NCI-H2107 treated with DMSO at 0.1 percent for 48 hours (cell line): Measurements from ENCODE around the gene PTPRN.
"Not testable (repeated sequence)": the region's sequence is repeated elsewhere in the genome, so short reads cannot be mapped to it uniquely, and the experiment has no call there.

ENCODE experiments used
- DNase-seq: peaks from one replicate; lab custom pipeline; 2025; ENCODE audit not compliant: unreplicated experiment; lab: John Stamatoyannopoulos, UW

The PTPRN gene

DNA sequence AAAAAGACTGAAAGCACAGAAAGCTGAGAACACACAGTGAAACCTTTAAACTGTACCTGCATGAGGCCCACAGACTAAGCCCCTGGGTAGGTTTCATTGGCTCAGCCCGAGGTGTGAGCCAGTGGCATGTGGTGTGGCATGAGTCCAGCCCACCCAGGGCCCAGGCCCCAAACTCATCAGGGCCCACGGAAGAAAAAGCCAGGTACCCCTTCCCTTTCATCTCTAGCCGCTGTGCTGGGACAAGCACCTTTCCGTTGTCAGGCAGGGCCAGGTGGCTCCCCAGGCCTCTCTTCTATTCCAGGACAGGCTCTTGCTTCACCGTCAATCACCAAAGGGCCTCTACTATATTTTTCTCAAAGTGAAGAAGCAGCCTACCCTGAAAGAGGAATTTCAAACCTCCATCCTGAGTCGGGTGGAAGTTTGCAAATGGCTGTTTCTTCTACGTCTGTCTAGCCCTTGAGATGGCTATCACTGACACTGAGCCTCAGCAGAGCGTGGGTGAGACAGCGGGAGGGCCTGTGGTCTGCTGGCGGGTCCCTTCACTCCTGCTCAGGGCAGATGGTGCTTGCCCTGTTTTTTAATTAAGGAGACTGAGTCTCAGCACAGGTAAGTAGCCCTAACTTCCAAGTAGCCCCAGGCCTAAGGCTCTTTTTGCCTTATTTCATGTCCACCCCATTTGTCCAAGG lies 21.5 kb downstream of the PTPRN start:
- no peak for DNase-seq

DNA sequence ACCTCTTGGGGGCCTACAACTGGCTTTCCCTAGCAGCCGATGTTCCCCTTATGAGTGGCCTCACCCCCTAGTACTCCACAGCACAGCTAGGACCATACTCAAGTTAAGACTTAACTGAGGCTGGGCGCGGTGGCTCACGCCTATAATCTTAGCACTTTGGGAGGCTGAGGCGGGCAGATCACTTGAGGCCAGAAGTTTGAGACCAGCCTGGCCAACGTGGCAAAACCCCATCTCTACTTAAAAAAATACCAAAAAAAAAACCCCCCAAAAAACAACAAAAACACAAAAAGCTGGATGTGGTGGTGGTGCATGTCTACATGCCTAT lies 22.1 kb downstream of the PTPRN start:
- not testable (repeated sequence) for DNase-seq

DNA sequence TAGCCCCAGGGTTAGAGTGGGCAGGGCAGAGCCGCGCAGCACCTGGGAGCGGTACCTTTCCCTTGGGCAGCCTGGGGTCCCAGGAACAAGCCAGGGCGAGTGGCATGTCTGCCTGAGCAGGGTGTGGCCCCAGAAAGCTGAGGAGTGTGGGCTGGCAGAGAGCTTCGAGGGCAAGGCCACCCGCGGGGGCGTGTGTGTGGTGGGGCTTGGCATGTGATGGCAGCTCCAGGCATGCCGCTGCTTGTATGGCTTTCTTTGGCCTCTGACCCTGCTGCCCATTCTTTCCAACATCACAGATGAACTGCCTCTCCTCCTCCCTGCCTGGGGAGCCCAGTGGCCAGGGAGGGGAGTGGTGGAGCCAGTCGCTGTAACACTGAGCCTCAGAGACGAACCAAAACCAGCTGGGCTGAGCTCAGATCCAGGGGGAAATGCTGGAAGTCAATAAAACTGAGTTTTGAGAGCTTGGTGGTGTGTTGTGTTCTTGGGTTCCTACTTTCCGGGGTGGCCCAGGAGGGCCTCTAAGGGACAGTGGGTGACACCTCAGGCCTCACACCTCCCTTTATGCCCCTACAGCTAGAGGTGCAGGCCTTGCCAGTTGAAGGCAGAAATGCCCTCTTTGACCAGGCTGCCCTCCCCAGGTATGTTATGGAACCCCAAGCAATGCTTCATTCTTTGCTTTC lies 22.6 kb downstream of the PTPRN start:
- no peak for DNase-seq

DNA sequence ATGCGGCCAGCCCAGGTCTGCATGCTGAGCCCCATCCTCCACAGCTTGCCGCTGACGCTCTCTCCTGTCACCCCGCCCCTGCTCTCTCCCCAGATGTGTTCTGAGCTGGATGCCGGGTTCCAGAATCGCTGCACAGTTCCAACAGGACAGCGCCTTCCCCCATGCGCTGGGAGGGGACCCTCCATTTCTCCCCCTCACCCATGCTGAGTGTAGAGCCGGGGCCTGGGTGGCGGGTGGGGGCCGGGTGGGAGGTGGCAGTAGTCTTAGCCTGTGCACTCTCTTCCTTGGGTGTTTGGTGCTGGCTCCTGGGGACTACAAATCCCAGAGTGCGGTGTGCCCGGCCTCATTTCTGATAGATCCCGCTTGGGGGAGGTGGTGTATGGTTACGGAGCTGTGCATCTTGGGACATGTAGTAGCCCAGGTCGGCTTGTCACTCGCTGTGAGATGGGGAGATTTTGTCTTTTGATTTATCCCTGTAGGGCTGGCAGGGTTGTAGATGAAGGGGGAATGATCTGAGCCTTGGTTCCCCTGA lies 23.2 kb downstream of the PTPRN start:
- no peak for DNase-seq

DNA sequence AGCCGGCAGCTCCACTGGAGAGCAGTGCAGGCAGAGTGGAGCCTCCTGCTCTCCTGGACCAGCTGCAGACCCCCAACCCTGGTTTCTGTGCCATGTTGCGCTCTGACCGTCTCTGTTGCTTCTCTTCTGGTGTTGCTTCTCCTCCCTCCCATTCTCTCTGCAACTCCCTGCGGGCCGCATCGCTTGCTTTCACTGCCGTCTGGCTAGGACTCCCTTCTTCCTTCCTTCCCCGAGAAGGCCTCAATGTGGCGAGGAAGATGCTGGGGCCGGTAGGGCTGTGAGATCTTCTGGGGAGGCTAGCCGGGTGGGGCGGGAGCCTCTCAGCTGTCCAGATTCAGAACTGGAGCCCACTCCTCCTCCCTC lies 23.8 kb downstream of the PTPRN start:
- DNase-seq = no peak

DNA sequence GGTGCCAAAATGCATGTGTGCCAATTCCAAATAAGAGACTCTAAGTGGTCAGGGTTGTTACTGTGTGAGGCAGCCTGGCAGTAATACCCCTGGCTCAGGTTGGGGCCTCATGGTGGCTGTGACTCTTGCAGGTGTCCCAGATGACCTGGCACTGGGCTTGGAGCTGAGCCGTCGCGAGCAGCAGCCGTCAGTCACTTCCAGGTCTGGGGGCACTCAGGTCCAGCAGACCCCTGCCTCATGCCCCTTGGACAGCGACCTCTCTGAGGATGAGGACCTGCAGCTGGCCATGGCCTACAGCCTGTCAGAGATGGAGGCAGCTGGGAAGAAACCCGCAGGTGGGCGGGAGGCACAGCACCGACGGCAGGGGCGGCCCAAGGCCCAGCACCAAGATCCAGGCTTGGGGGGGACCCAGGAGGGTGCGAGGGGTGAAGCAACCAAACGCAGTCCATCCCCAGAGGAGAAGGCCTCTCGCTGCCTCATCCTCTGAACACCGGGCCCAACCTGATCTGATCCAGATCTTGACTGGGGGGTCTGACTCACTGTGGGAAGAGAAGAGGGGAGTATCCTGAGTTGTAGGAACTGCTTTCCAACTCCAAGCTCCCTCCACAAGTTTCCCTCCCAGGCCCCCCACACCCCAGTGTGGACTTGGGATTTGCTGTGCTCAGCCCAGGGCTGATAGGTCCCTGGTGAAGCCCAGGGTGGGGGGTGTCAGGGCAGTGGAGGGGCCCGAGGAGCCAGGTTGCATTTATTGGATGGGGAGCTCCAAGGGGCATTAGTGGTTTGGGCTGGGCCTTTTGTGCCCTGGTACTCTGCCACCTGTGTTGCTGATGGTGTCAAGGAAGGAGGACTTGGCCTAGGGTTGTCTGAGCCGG lies 24.5 kb downstream of the PTPRN start:
- DNase-seq = no peak

DNA sequence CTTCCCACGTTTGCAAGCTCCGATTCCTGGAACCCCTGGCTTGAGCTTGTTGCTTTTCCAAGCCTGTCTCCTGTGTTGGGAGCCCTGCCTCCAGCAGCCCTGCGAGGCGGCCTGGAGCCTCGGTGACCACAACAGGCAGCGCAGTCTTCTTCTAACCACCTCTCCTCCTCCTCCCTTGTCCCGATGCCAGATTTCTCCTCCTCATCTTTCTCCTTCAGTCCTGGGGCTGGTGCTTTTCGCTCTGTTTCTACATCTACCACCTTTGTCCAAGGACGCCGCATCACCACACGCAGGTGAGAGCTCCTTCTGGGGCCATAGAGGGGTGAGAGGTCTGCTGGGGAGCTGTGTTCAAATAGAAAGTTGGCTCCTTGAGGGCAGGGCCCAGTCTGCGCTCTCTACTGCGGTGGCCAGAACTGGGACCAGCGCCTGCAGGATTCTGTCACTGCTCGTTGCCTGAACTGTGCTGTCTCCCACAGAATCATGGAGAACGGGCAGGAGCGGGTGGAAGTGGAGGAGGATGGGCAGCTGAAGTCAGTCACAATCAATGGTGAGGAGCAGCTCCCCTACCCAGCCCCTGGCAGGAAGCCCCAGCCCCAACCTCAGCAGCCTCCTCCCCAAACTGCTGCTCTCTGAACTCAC lies 26.1 kb downstream of the PTPRN start:
- no peak for DNase-seq

DNA sequence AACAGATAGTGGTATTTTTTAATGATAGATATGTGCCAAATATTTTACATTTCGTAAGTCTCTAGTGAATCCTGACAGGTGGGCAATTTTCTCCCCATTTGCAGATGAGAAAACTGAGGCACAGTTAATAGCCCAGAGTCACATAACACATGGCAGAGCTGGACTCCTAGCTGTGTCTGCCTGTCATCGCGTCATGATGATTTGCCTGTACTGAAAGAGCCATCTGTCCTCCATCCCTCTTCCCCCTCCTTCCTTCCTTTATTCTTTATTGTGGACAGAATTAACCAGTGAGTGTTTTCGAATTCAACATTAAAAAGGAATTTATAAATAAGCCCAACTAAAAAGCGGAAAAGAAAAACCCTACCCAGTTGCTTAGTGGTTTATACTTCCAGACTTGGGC lies 26.8 kb downstream of the PTPRN start:
- no peak for DNase-seq

DNA sequence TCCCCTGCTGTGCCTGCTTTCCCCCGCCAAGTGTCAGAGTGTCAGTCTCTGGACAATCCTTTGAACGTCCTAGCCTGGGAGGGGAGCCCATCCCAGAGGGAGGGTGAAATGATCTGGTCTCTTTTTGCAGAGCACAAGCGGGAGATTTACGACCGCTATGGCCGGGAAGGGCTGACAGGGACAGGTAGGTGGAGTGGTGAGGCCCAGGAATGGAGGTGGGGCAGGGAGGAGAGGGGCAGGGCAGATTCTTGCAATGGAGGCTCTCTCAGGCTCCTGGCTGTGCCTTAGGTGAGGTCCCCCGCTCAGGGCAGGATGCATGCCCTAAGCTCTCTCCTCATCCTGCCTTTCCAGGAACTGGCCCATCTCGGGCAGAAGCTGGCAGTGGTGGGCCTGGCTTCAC lies 27.6 kb downstream of the PTPRN start:
- no peak for DNase-seq

DNA sequence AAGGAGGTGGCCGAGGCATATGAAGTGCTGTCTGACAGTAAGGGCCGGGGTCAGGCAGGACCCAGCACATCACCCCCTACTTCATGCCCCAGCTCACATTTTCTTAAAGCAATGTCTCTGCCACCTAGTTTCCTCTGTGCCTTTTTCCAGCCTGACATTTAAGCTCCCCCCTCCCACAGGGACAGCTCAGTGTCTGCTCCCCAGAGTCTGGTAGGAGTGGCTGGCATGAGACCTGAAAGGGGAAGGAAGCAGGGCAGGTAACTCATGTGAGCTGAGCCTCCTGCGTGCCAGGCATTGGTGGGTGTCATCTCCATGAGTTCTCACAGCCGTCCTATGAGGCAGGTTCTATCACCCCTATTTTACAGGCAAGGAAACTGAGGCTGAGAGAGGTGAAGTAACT lies 28.6 kb downstream of the PTPRN start:
- no peak for DNase-seq

DNA sequence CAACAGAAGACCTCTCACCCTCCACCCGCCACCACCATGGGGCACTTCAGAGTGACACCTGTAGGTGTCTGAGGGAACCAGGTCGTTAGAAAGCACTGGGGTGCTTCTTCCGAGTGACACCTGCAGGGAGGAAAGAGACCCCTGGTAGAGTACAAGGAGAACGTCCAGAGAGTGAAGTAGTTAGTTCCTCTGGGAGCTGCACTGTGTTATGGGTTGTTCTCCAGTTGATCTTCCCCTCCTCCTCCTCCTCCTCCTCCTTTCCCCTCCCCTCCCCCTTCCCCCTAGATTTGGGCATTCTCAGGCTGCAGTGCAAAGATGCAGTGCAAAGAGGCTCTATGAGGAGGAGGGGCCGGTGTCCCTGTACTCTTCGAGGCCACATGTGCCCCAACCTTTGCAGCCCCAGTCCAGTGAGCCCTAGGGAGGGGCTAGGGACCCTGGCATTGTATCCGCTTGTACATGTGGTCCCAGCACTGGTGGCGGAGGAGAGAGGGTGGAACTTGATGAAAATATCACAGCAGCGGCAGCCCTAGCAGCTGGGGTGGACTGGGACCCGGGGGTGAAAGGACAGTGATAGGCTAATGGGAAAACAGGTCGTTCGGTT lies 29.2 kb downstream of the PTPRN start:
- DNase-seq = no peak

DNA sequence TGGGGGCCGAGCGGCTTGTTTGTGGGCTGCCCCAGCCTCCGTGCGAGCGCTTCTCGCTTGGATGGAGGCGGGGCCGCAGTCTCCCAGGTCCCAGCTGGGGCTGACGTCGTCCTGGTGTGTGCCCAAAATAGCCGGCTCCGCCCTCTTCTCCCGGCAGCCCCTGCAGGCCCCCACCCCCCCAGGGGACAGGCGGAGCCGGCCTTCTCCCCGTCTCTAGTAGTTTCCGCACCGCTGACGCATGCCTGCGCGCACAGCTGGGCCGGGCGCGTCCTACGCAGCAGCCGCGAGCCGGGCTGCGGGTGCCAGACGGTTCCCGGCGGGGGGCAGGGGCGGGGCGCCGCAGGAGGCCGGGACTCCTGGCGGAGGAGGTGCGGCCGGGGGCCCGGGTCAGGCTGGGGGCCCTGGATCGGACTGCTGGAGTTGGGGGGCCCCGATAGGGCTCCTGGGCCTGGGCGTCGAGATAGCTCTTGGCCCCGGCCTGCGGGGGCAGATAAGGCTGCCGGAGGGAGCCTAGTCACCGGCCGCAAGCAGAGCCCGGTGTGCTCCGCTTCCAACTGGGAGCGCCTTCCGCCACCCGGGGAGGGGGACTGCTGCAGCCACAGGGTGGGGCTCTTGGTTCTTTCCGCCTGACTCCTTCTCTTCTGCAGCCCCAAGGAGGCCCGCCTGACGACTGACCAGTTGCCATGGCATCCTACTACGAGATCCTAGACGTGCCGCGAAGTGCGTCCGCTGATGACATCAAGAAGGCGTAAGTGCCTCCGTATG lies 29.9 kb downstream of the PTPRN start, which contains the start of gene DNAJB2:
TSS of gene DNAJB2 (plus strand) at position 216 of the 765 bp plus-strand sequence. CDS start at position 684, 468 bp downstream.
- peak; percentile 82 for DNase-seq

DNA sequence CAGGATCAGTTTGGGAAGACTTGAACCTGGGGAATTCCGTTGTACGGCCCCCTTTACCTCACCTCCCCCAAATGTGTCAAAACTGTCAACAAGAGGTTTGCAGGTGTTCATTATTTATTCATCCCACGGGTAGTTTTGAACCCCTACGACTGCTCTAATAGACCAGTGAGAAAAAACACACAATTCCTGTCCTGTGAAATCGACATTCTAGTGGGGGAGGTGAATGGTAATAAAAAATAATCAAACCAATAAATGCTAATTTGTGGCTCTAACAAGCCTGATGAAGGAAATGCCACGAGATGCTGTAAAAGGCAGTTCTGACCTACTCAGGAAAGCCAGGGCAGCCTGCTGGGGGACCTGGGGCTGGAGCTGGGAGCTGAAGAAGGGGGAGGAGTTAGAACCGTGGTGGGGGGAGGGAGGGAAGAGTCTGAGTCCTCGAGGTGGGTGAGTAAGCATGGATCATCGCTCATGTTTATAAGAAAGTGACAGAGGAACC lies 30.5 kb downstream of the PTPRN start:
- DNase-seq = no peak

DNA sequence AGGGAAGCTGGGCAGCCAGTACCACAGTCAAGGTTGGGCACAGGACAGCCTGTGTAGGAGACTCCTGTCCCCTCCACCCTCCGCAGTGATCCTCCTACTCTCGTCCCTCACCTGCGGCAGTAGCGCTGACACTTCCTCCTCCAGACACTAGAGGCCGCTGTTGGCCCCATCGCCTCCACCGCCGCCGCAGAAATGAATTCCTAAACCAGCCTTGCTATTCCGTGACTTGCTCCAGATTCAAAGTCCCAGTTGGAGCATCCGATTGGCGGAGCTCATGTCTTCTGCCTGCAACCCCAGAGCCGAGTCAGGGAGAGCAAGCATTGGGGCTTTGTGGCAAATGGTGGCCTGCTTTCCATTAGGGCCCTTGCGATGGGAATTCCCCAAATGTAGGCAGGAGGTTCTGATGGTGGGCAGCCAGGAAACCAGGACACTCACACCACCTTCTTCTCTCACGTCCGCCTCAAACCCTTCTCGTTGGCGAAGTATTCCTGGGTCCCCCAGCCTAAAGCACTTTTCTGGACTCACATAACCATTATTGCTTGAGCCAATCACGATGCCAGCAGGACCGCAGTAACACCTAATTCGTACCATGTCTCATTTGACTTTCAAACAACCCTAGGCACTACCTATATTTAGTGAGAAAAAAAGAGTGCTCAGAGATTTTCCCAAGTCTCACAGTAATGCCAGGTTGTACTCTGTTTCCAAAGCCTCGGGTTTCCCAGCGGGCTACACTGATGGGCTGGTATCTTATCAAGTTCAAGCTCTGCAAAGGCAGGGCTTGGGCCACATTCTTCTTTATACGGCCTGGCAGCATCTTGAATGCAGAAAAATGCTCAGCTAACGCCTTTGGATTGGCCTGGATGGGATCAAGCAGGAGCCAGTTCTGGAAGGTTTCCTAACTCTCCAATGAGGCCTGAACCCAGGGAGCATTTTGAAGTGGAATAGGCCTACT lies 31.2 kb downstream of the PTPRN start:
- DNase-seq = peak; percentile 69

DNA sequence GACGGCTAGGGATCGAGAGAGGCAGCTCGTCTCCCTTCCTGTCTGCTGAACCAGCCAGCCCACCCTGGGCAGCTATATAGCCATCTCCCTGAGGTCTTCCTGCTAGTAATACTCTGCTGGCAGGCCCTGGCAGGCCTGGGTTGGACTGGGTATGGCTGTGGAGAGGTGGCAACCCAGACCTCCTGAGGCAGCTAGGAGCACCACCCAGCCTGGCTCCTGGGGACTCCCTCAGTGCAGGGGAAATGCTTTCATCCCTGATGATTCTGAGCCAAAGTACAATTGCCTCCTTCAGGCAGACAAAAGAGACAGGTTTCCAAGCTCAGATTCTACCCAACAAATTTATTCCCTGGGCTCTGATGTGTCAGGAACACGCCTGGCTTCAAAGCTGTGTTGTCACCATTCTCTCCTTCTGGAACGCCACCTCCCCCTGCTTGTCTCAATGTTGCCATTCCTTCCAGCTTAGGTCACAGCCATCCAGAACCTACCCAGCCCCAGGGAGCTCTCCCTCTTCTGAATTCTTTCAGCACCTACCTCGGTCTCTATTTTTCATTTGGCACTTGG lies 34.8 kb downstream of the PTPRN start:
- no peak for DNase-seq

DNA sequence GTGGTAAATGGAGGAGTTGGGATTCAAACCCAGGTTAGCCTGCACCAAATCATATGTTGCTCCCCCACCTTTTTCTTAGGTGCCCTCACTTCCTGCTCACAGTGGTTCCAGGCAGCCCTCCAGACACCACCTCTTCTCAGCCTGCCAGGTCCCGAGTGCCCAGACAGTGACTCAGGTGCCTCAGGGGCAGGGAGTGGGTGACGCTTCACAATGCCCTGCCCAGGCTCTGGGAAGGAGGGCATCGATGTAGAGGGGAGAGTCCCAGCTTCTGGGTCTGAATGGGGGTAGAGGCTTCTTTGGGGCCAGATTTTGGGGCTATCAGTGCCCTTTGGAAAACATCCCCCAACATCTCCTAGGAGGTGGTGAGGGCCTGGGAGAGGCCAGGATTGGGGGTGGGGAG lies 35.3 kb downstream of the PTPRN start:
- DNase-seq = no peak

DNA sequence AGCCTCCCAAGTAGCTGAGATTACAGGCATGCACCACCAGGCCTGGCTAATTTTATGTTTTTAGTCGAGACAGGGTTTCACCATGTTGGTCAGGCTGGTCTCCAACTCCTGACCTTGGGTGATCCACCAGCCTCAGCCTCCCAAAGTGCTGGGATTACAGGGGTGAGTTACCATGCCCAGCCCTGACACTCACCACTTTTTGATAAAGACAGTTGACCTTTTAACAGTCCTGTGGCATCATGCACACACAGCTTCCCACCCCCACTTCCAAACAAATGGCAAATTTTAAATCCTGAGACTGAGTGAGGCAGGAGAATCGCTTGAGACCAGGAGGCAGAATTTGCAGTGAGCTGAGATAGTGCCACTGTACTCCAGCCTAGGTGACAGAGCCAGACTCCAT lies 36.2 kb downstream of the PTPRN start:
- DNase-seq = no peak

DNA sequence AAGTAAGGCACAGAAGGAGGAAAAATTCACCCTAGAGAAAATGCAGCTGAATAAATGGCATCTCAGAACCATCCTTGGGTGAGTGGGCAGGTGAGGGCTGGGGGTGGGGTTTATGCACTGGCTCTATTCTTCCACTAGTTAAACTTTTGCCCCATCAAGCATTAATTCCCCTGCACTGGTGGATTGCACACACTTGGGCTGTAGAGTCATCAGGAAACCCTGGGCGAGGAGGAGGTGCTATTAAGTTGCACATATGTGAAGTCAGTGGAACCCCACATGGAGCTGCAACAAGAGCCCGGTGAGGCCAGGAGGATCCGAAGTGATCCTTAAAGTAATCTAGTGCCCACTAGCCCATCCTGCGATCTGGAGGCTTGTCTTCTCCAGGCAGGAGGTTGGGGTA lies 36.8 kb downstream of the PTPRN start:
- DNase-seq = no peak

DNA sequence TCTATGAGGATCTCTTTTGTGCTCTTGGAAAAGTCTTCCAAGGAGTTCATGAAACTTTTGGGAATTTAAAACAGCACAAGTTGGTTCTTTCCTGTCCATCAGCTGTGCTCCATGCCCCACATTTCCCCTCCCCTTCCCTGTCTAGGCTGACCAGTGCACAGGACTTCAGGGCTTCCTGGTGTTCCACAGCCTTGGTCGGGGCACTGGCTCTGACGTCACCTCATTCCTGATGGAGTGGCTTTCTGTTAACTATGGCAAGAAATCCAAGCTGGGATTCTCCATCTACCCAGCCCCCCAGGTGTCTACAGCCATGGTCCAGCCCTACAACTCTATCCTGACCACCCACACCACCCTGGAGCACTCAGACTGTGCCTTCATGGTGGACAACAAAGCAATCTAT lies 38.2 kb downstream of the PTPRN start:
- DNase-seq = no peak
